GM21786 (cell line): Measurements from ENCODE around the gene STPG3.

Experiments used
- ATAC-seq: cut with Tn5 transposase; IDR thresholded peaks from one replicate; pipeline ENCODE4 v1.9.1; 2021; ENCODE audit not compliant: unreplicated experiment

Gene STPG3

DNA sequence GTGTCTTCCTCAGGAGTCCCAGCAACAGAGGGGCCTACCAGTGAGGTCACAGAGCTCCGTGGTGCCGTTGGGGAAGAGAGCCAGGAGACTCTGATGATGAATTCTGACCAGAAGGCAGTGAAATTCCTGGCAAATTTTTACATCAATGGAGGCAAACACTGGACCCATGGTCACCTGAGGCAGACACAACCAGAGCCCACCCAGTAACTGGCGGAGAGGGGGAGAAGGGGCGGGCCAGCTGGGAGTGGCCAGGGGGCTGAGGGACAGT, at the start of gene STPG3:
Gene STPG3 (plus strand): TSS at position 93 of the 268 bp plus-strand sequence. CDS start 1 bp downstream, at position 94.
- no peak for ATAC-seq

DNA sequence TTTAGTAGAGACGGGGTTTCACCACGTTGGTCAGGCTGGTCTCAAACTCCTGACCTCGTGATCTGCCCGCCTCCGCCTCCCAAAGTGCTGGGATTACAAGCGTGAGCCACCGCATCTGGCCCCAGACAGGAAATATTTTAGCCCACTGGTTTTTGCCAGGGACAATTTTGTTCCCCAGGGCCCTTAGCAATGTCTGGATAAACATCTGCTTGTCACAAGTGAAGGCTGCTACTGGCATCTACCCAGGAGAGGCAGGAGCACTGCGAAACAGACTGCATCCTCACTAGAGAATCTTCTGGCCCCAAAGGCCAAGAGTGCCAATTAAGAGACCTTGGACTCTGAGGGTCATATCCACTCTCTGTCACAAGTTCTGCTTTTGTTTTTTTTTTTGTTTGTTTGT, 48.1 kb upstream of the STPG3 start:
- ATAC-seq = no peak

DNA sequence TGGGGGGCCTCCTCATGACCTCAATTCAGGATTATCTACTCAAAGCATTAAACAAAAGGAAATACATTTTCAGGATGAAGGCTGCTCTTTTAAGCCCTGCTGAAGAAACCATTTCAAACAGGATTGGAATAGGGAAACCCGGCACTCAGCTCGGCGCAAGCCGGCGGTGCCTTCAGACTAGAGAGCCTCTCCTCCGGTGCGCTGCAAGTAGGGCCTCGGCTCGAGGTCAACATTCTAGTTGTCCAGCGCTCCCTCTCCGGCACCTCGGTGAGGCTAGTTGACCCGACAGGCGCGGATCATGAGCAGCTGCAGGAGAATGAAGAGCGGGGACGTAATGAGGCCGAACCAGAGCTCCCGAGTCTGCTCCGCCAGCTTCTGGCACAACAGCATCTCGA, 46.4 kb upstream of the STPG3 start:
- no peak for ATAC-seq

DNA sequence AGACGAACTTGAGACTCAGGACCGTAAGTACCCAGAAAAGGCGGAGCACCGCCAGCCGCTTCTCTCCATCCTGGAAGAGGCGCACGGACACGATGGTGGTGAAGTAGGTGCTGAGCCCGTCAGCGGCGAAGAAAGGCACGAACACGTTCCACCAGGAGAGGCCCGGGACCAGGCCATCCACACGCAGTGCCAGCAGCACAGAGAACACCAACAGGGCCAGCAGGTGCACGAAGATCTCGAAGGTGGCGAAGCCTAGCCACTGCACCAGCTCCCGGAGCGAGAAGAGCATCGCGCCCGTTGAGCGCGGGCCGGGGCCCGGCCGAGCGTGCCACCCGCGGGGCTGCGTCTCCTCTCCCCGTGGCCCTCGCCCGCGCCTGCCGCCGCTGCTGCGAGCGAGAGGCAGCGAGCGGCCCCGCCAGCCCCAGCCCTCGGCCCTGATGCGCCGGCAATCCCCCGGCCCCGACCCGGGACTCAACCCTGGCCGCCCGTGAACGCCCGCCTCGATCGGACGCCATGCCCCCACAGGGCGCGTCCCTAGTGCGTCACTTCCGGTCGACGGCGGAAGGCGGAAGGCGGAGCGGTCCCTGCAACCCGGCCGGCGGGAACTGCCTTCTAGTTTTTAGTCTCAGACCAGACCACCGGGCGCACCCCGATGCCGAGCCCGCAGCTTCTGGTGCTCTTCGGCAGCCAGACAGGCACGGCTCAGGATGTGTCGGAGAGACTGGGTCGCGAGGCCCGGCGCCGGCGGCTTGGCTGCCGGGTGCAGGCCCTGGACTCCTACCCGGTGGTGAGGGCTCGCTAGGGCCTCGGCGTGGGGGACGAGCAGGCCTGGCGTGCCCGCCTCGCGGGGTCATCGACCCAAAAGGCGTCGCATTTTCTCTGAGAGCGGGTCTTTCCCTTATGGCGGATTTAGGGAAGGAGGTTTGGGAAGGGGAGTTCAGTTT, 45.7 kb upstream of the STPG3 start, which contains the start of the genes NDOR1 and TMEM203:
Gene NDOR1 (plus strand): TSS at position 575 of the 944 bp plus-strand sequence. CDS start 78 bp downstream, at position 653.
Gene TMEM203 (minus strand): TSS at position 523 of the 944 bp plus-strand sequence. CDS start 234 bp downstream, at position 289.
- ATAC-seq = no peak

DNA sequence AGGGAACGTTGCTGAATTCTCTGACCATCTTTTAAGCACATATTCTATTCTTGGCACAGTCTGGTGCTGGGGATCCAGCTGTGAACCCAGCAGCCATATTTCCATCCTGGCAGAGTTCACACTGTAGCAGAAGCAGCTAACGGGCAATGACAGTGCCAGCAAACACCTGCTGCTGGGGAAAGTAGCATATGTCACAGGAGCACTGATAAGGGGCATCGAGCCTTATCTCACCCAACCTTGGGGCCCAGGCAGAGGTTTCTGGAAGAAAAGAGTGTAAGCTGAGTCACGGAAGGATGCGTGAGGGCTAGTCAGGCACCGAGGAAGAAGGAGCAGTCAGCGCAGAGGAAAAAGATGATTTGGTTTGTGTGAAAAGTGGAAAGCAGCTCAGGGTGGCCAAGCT, 44.5 kb upstream of the STPG3 start:
- ATAC-seq = no peak

DNA sequence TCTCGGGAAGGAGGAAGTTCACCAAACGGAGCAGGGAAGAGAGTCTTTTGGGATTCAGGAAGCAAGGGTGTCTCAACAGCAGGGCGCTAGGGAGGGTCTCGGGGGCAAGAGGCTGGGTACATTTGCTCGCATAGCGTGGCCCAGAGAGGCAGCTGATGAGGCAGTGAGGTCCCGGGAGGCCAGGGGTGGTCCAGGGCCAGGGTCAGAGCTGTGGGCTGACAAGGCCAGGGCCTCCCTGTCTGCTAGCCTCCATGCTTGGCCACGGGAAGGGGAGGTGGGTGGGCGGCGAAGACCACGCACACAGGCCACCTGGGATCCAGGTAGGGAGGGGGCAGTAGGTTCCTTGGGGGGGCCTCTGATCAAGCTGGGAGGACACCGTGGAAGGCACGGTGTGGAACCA, 39.6 kb upstream of the STPG3 start:
- no peak for ATAC-seq

DNA sequence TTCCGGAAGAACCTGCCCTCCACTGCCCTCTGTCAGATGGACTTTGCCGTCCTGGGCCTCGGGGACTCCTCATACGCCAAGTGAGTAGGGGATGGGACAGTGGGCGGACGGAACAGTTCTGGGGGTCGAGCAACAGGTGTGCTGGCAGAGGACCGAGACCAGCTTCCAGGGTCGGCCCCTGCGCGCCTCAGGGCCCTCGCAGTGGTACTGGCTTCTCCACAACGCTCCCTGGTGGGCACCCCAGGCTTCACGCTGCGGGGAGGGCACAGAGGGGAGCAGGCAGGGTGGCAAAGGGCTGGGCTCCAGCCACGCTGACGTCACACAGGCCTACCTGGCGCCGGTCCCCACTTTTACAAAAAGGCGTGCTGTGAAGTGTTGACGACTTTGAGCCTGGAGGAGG, 38.6 kb upstream of the STPG3 start:
- ATAC-seq = no peak

DNA sequence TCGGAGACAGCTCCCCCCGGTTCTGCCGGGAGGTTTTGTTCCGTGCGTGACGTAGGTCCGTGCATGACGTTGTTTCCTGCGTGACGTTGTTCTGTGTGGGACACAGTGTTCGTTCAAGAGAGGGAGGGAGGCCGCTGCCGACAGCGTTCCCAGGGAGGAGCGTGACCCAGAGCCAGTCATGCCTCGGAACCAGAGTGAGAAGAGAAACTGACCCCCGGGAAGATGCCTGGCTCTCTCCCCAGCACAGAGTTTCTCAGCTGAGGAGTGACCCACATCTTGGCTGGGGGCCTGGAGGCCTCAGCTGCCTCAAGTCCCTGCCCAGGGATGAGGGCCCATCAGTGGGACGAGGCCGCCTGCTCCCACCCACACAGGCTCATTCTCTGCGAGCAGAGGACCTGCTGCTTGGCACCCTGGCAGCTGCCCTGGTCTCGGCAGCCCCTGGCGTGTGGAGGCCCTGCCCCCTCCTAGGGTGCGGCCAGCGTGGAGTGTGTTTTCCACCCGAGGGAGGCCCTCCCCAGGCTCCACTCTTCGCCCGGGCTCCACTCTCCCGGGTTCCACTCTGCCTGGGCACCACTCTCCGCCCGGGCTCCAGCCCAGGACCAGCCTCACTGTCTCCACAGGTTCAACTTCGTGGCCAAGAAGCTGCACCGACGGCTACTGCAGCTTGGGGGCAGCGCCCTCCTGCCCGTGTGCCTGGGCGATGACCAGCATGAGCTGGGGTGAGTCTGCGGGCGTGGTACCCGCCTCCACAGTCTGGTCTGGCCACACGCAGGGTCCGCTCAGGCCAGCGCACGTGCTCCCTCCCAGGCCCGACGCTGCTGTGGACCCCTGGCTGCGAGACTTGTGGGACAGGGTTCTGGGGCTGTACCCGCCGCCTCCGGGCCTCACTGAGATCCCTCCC, 37.7 kb upstream of the STPG3 start:
- ATAC-seq = no peak

DNA sequence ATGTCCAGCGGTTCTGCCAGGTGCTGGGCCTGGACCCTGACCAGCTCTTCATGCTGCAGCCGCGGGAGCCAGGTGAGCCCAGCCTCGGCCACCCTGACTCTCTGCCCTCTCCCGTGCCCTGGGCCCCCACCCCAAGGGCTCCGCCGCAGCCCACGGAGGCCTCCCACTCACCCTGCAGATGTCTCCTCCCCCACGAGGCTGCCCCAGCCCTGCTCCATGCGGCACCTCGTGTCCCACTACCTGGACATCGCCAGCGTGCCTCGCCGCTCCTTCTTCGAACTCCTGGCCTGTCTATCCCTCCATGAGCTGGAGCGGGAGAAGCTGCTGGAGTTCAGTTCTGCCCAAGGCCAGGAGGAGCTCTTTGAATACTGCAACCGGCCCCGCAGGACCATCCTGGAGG, 36.5 kb upstream of the STPG3 start:
- no peak for ATAC-seq

DNA sequence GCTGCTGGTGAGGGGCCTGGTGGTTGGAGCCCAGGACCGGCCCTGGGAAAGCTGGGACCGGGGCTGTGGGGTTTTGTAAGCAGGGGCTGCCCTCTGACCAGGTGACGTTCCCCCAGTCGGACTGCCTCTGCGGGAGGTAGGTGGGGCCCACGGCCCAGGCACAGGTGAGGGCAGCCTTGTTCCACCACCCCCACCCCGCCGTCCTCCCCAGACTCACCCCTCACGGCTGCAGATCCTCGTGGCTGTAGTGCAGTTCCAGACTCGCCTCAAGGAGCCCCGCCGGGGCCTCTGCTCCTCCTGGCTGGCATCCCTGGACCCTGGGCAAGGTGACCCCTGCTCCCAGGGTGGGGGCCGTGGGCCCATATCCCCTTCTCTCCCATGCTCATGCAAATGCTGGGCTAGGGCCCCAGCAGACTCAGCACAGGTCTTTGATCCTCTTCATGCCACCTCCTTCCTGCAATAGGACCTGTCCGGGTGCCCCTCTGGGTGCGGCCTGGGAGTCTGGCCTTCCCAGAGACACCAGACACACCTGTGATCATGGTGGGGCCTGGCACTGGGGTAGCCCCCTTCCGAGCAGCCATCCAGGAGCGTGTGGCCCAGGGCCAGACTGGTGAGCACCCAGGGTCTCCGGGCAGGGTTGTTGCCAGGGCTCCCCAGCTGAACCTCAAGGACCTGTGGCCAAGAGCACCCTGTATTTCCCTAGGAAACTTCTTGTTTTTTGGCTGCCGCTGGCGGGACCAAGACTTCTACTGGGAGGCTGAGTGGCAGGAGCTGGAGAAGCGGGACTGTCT, 35.7 kb upstream of the STPG3 start:
- ATAC-seq = no peak

DNA sequence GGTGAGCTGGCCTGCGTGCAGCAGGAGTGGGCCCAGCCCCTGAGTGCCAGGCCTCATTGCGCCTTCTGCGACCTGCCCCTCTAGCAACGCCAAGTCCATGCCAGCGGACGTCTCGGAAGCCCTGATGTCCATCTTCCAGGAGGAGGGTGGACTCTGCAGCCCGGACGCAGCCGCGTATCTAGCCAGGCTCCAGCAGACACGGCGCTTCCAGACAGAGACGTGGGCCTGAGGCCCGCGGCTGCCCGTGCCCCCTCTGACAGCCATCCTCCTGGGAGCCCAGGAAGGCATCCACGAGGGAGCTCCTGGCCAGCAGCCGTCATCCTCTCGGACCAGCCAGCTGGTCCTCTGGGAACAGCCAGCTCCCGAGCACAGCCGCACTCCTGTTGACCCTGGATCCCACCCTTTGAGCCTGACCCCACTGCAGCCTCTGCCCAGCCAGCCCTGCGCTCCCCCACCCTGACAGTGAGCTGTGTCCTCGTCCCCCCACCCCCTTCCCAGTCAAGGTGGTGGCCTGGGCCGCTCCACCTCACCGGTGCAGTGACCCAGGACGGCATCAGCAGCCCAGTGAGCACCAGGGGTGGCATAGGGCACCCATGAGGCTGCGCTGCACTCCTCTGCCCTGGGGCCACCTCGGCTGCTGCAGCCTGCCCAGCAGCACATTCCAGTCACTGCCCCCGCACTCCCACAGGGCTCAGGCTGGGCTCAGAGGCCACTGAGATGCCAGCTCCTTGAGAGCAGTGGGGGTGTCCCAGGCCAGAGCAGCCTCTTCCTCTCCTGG, 34.7 kb upstream of the STPG3 start:
- ATAC-seq = no peak

DNA sequence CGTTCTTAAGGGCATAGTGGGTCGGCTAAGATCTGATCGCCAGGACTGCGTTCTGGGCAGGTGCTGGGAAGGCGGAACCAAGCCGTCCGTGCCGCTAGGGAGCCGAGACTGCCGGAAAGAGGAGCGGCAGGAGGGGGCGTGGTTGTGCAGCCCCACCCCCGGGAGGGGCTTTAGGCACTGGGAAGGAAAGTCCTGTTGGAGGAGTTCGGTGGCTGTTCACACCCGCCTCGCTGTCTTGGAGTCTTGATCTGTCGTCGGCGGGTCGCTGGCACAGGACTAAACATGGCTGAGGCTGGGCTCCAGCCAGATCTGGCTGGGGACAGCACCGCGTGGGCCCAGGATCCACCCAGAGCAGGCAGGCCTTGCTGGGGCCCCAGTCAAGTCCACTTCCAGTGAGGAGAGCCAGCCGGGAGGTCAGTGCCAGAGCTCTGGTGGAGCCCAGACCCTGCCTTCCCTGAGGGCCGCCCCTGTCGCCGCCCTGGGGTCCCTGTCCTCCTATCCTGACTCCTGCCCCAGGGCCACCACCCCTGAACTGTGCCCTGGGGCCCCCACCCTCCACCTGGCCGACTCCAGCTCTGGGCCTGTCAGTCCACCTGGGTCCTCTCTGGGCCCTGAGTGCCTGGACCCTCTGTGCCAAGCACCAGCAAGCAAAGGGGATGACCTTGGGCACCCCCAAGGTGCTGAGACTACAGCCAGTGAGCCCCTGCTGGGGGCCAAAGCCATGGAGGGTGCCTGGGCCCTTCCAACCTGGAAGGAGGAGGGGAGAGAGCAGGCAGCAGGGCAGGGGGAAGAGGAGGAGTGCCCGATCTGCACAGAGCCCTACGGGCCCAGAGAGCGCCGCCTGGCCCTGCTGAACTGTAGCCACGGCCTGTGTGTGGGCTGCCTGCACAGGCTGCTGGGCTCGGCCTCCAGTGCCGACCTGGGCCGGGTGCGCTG, 33.5 kb upstream of the STPG3 start:
- ATAC-seq = no peak

DNA sequence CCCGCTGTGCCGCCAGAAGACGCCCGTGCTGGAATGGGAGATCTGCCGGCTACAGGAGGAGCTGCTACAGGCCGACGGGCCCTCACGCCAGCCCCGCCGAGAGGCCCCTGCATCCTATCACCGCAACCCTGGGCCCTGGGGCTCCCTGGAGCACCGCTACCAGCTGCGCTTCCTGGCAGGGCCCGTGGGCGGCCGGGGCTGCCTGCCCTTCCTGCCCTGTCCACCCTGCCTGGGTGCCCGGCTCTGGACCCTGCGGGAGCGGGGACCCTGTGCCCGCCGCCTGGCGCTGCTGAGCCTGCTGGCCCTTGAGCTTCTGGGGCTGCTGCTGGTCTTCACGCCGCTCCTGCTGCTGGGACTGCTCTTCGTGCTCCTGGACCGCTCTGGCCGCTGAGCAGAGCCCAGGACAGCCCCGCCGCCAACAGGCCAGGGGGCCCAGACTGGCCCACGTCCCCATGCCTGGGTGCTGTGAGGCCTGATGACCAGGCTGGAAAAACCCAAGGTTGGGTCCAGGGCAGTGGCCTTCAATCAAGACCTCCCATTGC, 32.8 kb upstream of the STPG3 start:
- ATAC-seq = no peak

DNA sequence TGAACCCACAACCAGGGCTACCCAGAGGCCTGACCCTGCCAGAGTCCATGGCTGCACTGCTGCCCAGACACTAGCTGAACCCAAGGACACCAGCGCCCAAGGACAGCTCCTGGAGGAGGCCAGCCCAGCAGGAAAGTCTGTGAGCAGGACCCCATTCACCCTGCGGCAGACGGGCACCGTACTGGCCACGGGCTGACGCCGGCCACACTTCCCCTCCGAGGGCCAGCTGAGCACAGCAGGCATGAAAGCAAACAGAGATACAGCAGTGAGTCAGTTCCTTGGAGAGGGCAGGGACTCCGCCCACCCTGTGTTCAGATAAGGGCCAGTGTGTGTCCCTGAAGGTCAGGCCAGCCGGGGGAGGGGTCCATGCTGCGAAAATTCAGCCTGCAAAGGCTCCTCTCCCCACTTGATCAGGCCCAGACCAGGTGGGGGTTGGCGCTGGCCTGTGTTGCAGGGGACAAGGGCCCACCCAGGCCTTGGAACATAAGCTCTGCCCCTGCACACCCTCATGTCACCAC, 32.3 kb upstream of the STPG3 start:
- no peak for ATAC-seq

DNA sequence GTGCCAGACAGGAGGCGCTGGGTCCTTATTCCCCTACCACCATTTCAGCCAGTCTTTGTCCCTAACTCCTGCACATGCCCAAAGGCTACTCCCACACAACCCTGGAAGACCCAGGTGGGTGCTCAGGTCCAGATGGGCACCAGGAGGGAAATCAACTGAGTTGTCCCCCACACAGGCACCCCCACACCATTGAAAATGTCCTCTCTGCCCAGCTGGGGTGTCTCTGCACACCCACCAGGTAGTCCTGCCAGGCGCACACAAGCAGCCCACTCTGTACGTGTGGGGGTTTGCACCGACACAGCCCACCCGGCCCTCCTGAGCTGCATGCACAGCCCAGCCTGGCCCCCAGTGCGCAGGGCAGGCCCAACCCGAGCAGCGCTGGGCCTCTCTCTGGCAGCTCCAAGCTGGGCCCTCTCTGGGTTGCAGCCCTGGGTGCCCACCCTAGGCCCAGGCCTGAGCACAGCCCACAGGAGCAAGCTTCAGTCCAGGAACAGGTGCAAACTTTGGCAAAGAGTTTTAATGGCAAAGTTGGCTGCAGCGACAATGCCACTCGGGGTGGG, 31.2 kb upstream of the STPG3 start:
- ATAC-seq = no peak

DNA sequence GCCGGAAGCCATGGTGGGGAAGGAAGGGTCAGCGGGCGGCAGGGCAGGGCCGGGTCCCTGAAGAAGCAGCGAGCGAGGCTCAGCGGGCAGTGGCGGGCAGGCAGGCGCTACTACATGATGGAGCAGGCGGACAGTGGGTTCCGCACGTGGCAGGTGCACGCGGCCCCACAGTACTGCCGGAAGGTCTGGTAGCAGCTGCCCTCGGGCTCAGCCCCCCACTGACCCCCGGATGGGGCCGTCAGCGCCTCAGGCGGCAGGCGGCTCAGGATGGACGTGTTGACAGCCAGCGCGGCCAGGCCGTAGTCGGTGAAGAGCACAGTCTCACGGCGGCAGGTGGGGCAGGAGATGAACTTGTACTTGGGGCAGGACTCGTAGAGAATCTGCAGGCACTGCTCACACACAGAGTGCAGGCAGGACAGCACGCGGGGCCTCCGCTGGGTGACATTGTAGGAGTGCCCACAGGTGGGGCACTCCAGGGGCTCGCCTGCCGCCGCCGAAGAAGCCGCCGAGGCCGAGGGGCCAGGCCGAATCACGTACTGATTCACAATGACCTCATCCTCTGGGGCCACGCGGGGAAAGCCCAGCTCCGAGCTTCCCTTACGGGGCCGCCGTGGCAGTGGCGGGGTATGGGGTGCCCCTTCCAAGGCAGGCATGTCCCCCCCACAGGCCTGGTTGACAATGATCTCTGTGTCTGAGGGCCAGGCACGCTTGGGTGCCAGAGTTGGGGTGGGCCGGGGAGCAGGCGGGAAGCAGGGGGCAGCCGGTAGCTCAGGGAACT, 30.6 kb upstream of the STPG3 start:
- no peak for ATAC-seq

DNA sequence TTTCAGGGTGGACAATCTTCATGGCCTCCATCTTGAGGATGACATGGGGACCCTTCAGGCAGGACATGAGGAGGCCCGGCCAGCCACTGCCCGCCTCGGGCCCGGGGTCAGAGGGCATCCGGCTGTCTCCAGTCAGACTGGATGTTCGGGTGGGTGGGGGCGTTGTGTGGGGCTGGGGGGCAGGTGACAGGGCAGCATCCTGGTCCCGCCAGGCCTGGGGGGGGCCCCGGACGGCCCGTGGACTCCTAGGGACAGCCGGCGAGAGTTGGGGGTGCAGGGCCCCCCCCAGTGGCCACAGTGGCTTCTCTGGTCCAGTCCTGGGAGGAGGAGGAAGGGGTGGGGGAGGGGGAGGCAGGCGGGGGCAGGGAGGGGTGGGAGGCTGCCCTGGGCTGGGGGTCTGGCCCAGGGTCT, 30.0 kb upstream of the STPG3 start:
- ATAC-seq = no peak
